ENCODE data around the gene AGAP3. TPM values are rescaled to one million over a fixed set of nuclear protein-coding genes. Genes with fewer than 3 reads are reported as not detected.

Gene AGAP3
- total RNA-seq, 1 experiment from 2014 or later, result 103 TPM

DNA sequence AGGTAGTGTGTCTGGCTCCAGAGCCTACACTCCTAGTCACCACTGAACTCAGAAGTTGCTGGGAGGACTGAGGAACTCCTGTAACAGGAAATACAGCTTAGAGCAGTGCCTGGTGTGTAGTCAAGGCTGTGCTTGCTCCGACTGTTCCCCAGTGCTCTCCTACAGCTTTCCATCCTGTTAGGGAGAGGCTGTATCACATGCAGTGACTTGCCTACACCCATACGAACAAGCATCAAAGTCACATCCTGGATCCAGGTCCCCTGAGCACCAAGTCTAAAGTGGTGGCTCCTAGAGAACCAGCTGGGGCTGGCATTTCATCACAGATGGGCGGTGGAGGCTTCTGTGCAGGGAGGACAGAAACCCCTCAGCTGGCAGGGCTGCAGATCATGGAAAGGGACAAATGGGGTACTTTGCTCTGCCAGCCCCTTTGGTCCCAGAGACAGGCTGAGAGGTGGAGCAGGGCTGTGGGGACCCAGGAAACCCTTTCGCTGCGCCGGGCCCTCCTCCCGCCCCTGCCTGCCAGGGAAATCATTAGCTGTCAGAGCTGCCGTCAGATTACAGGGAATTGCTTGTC lies 93.1 kb downstream of the AGAP3 start:
- no peak overlapping the region for H3K4me3 ChIP-seq (ENCODE audit: low read depth in 2 of 2, low read length in 2 of 2)
- no peaks in the 10 kb centered on the region for H3K36me3 ChIP-seq (ENCODE audit: control insufficient read depth, insufficient read depth, low read length)
- H3K27me3 ChIP-seq (ENCODE audit: control insufficient read depth, insufficient read depth, low read length), result peaks cover 4% of the 10 kb centered on the region; the same call in 1 of the 2 replicates
- CTCF ChIA-PET, result no interaction called here
- intact Hi-C loops (cut with micrococcal nuclease; ENCODE audit: unreplicated experiment) (no loop called here), in situ Hi-C loops (cut with HindIII; ENCODE audit: low pct_unique_long_range_greater_than_20kb, low sequenced_read_pairs) (no loop called here)
- POLR2A ChIA-PET, result no interaction called here
- H3K4me1 ChIP-seq (ENCODE audit: control insufficient read depth, insufficient read depth, low read length), result no peaks in the 10 kb centered on the region
- no peaks in the 10 kb centered on the region for H3K9me3 ChIP-seq (ENCODE audit: control insufficient read depth, insufficient read depth, low read depth, low read length)
- H3K27ac ChIP-seq (ENCODE audit: low read length), result no peak overlapping the region
- no TSS peak for BruUV-seq (replicated peaks)
- DNase-seq (ENCODE audit: low read depth, low spot score) (no peak), ATAC-seq (peak; percentile 55)
- TF ChIP-seq SIN3A (IDR thresholded peaks at IDR 0.05; ENCODE audit: borderline replicate concordance, insufficient read depth, low read depth, low read length) (no peak), POLR2AphosphoS5 (IDR thresholded peaks at IDR 0.05; ENCODE audit: low read depth, low read length) (no peak), TCF7L2 (IDR thresholded peaks at IDR 0.05; ENCODE audit: low read depth, low read length) (no peak), CTCF (IDR thresholded peaks at IDR 0.05) (no peak)
- TF ChIP-seq, protein P1, sequence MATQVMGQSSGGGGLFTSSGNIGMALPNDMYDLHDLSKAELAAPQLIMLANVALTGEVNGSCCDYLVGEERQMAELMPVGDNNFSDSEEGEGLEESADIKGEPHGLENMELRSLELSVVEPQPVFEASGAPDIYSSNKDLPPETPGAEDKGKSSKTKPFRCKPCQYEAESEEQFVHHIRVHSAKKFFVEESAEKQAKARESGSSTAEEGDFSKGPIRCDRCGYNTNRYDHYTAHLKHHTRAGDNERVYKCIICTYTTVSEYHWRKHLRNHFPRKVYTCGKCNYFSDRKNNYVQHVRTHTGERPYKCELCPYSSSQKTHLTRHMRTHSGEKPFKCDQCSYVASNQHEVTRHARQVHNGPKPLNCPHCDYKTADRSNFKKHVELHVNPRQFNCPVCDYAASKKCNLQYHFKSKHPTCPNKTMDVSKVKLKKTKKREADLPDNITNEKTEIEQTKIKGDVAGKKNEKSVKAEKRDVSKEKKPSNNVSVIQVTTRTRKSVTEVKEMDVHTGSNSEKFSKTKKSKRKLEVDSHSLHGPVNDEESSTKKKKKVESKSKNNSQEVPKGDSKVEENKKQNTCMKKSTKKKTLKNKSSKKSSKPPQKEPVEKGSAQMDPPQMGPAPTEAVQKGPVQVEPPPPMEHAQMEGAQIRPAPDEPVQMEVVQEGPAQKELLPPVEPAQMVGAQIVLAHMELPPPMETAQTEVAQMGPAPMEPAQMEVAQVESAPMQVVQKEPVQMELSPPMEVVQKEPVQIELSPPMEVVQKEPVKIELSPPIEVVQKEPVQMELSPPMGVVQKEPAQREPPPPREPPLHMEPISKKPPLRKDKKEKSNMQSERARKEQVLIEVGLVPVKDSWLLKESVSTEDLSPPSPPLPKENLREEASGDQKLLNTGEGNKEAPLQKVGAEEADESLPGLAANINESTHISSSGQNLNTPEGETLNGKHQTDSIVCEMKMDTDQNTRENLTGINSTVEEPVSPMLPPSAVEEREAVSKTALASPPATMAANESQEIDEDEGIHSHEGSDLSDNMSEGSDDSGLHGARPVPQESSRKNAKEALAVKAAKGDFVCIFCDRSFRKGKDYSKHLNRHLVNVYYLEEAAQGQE (IDR thresholded peaks at IDR 0.05; ENCODE audit: insufficient read depth in 1 of 2, low read depth in 2 of 2, low read length in 1 of 2), result no peak

- no peak for ATAC-seq
- no peak for DNase-seq (ENCODE audit: low read depth, low spot score)
- H3K4me1 ChIP-seq (ENCODE audit: control insufficient read depth, insufficient read depth, low read length), result no peaks in the 10 kb centered on the region
- ChIA-PET POLR2A (no interaction called here), CTCF (no interaction called here)
- H3K36me3 ChIP-seq (ENCODE audit: control insufficient read depth, insufficient read depth, low read length), result no peaks in the 10 kb centered on the region
- no peak overlapping the region for H3K27ac ChIP-seq (ENCODE audit: low read length)
- intact Hi-C loops (cut with micrococcal nuclease; ENCODE audit: unreplicated experiment), result no loop called here
- in situ Hi-C loops (cut with HindIII; ENCODE audit: low pct_unique_long_range_greater_than_20kb, low sequenced_read_pairs), result no loop called here
- BruUV-seq (replicated peaks), result no TSS peak
- H3K9me3 ChIP-seq (ENCODE audit: control insufficient read depth, insufficient read depth, low read depth, low read length), result no peaks in the 10 kb centered on the region
- TF ChIP-seq TCF7L2 (IDR thresholded peaks at IDR 0.05; ENCODE audit: low read depth, low read length) (no peak), CTCF (IDR thresholded peaks at IDR 0.05) (no peak), POLR2AphosphoS5 (IDR thresholded peaks at IDR 0.05; ENCODE audit: low read depth, low read length) (no peak), SIN3A (IDR thresholded peaks at IDR 0.05; ENCODE audit: borderline replicate concordance, insufficient read depth, low read depth, low read length) (no peak)
- TF ChIP-seq, protein P1 (IDR thresholded peaks at IDR 0.05; ENCODE audit: insufficient read depth in 1 of 2, low read depth in 2 of 2, low read length in 1 of 2), result no peak
- peaks cover 4% of the 10 kb centered on the region; the same call in 1 of the 2 replicates for H3K27me3 ChIP-seq (ENCODE audit: control insufficient read depth, insufficient read depth, low read length)
- no peak overlapping the region for H3K4me3 ChIP-seq (ENCODE audit: low read depth in 2 of 2, low read length in 2 of 2)
Observed at GRCh38 chr7:151179946-151180345, 93.7 kb downstream of the AGAP3 start.

Measured in Panc1 (cell line).